ENCODE measurements around the gene WSCD2.

WSCD2 gene

DNA sequence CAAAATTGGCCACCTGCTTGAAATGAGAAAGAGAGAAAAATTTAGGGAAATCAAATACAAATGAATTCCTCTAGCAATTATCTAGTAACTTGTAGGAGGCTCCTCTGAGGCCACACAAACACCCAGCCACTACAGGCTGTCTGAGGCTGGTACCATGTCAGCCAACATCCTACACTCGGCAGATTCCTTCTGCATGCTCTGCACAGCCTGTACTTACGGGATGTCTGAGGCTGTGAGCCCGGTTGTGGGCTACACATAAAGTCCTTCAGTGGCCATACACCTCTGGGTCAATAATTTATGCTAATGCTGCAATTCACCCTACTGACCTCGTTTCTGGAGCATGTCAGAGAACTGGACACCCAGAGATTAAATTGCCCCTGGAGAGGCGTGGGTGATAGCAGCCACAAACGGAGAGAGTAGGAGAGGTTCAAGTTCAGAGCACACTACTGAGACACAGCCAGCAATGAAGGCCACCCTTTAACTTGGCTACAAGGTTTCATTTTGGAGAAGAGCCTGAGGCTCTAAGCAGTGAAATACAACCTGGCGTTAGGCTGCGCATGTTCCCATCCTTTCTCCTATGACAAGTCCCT is 28.9 kb downstream of the WSCD2 start:
- no peak for DNase-seq (ENCODE audit: low read depth in 1 of 2, low spot score in 1 of 2)
- TF ChIP-seq, protein P1, sequence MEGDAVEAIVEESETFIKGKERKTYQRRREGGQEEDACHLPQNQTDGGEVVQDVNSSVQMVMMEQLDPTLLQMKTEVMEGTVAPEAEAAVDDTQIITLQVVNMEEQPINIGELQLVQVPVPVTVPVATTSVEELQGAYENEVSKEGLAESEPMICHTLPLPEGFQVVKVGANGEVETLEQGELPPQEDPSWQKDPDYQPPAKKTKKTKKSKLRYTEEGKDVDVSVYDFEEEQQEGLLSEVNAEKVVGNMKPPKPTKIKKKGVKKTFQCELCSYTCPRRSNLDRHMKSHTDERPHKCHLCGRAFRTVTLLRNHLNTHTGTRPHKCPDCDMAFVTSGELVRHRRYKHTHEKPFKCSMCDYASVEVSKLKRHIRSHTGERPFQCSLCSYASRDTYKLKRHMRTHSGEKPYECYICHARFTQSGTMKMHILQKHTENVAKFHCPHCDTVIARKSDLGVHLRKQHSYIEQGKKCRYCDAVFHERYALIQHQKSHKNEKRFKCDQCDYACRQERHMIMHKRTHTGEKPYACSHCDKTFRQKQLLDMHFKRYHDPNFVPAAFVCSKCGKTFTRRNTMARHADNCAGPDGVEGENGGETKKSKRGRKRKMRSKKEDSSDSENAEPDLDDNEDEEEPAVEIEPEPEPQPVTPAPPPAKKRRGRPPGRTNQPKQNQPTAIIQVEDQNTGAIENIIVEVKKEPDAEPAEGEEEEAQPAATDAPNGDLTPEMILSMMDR (IDR thresholded peaks at IDR 0.05; ENCODE audit: insufficient read depth, low read length), result no peak
- TF ChIP-seq POLR2AphosphoS5 (IDR thresholded peaks at IDR 0.05; ENCODE audit: low read depth), result no peak
- TF ChIP-seq SPI1 (IDR thresholded peaks at IDR 0.05; ENCODE audit: borderline replicate concordance, low read depth), result no peak
- TF ChIP-seq, protein P2, sequence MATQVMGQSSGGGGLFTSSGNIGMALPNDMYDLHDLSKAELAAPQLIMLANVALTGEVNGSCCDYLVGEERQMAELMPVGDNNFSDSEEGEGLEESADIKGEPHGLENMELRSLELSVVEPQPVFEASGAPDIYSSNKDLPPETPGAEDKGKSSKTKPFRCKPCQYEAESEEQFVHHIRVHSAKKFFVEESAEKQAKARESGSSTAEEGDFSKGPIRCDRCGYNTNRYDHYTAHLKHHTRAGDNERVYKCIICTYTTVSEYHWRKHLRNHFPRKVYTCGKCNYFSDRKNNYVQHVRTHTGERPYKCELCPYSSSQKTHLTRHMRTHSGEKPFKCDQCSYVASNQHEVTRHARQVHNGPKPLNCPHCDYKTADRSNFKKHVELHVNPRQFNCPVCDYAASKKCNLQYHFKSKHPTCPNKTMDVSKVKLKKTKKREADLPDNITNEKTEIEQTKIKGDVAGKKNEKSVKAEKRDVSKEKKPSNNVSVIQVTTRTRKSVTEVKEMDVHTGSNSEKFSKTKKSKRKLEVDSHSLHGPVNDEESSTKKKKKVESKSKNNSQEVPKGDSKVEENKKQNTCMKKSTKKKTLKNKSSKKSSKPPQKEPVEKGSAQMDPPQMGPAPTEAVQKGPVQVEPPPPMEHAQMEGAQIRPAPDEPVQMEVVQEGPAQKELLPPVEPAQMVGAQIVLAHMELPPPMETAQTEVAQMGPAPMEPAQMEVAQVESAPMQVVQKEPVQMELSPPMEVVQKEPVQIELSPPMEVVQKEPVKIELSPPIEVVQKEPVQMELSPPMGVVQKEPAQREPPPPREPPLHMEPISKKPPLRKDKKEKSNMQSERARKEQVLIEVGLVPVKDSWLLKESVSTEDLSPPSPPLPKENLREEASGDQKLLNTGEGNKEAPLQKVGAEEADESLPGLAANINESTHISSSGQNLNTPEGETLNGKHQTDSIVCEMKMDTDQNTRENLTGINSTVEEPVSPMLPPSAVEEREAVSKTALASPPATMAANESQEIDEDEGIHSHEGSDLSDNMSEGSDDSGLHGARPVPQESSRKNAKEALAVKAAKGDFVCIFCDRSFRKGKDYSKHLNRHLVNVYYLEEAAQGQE (IDR thresholded peaks at IDR 0.05; ENCODE audit: insufficient replicate concordance, low read depth), result no peak
- TF ChIP-seq GABPA (IDR thresholded peaks at IDR 0.05; ENCODE audit: low read depth), result no peak
- H3K4me3 ChIP-seq (replicated peaks; ENCODE audit: insufficient read depth, low read length), result no peak overlapping the region
- H3K27me3 ChIP-seq (ENCODE audit: insufficient read depth, poor library complexity, severe bottlenecking), result no peaks in the 10 kb centered on the region
- H3K27ac ChIP-seq (replicated peaks), result no peak overlapping the region

DNA sequence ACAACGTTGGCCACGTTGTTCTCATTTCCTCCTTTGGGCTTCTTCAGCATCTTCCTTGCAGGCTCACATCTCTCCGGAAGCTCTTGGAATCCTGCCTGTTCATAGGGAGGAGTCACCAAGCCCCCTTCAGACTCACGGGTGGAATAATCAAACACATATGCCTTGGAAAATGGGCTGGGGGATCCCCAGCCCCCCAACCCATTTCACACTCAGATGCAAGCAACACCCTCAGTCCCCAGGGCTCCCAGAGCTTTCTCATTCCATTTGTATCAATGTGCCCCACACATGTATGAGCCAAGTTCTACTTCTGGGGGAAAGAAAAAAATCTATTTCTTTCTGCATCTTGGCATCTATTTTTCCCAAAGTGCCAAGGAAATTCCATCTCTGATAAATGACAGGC is 33.1 kb downstream of the WSCD2 start:
- no peak overlapping the region for H3K4me3 ChIP-seq (replicated peaks; ENCODE audit: insufficient read depth, low read length)
- H3K27ac ChIP-seq (replicated peaks), result no peak overlapping the region
- no peak for TF ChIP-seq GABPA (IDR thresholded peaks at IDR 0.05; ENCODE audit: low read depth)
- TF ChIP-seq POLR2AphosphoS5 (IDR thresholded peaks at IDR 0.05; ENCODE audit: low read depth), result no peak
- TF ChIP-seq, protein P1 (IDR thresholded peaks at IDR 0.05; ENCODE audit: insufficient read depth, low read length), result no peak
- TF ChIP-seq SPI1 (IDR thresholded peaks at IDR 0.05; ENCODE audit: borderline replicate concordance, low read depth), result no peak
- TF ChIP-seq, protein P2 (IDR thresholded peaks at IDR 0.05; ENCODE audit: insufficient replicate concordance, low read depth), result no peak
- no peak for DNase-seq (ENCODE audit: low read depth in 1 of 2, low spot score in 1 of 2)
- no peaks in the 10 kb centered on the region for H3K27me3 ChIP-seq (ENCODE audit: insufficient read depth, poor library complexity, severe bottlenecking)

GRCh38 chr12:108166505-108166904 is 37.4 kb downstream of the WSCD2 start:
- TF ChIP-seq, protein P1 (IDR thresholded peaks at IDR 0.05; ENCODE audit: insufficient read depth, low read length), result no peak
- TF ChIP-seq GABPA (IDR thresholded peaks at IDR 0.05; ENCODE audit: low read depth), result no peak
- TF ChIP-seq SPI1 (IDR thresholded peaks at IDR 0.05; ENCODE audit: borderline replicate concordance, low read depth), result no peak
- TF ChIP-seq, protein P2 (IDR thresholded peaks at IDR 0.05; ENCODE audit: insufficient replicate concordance, low read depth), result no peak
- no peak for TF ChIP-seq POLR2AphosphoS5 (IDR thresholded peaks at IDR 0.05; ENCODE audit: low read depth)
- DNase-seq (ENCODE audit: low read depth in 1 of 2, low spot score in 1 of 2), result no peak
- no peak overlapping the region for H3K27ac ChIP-seq (replicated peaks)
- no peak overlapping the region for H3K4me3 ChIP-seq (replicated peaks; ENCODE audit: insufficient read depth, low read length)
- H3K27me3 ChIP-seq (ENCODE audit: insufficient read depth, poor library complexity, severe bottlenecking), result peaks cover 2% of the 10 kb centered on the region

Data from HL-60 (cell line).